HCT116 (cell line): ENCODE results near the gene TUT1. TPM values are rescaled to one million over a fixed set of nuclear protein-coding genes. Genes with fewer than 3 reads are reported as not detected.

Experiments
- ATAC-seq: fragments of 200-7000 bp; cut with Tn5 transposase; 2 replicates; pipeline ENCODE4 v1.9.1; 2020; ENCODE audit warnings: mild to moderate bottlenecking, moderate library complexity
- BruUV-seq: library from RNA; stranded (reverse); fragments of 400-500 nt; replicated peaks from 2 replicates; lab custom pipeline; 2021; lab: Mats Ljungman, UMichigan
- CTCF ChIA-PET: fragments of 300-600 bp; sonication (Branson Sonifier 250); formaldehyde crosslinking; loops from one replicate; lab custom pipeline; 2021; ENCODE audit warnings: antibody characterized with exemption; lab: Charles Lee
- POLR2A ChIA-PET: fragments of 300-600, 350-600 bp; sonication (Branson Sonifier 250); formaldehyde crosslinking; loops from one replicate; lab custom pipeline; 2021; ENCODE audit warnings: antibody characterized with exemption; lab: Charles Lee
- RAD21 ChIA-PET, 2 experiments: fragments of 300-600 bp; sonication (Branson Sonifier 250); formaldehyde crosslinking; loops; one replicate each; lab custom pipeline; 2023; ENCODE audit warnings: low total read pairs in 2 of 2; ENCODE audit not compliant: uncharacterized antibody in 2 of 2, unreplicated experiment in 2 of 2, low non-redundant PET in 1 of 2; lab: Charles Lee
- DNase-seq: peaks from one replicate; pipeline ENCODE4 v3.0.0-alpha.2; 2010; ENCODE audit warnings: low read depth, low spot score
- H2AFZ ChIP-seq: fragments of 200-600 bp; shearing (Covaris generic), sonication (generic); 2 replicates; pipeline ENCODE4 v1.6.1; 2017; ENCODE audit warnings: low read depth, mixed run types, mixed read lengths, antibody characterized with exemption, low read length; ENCODE audit not compliant: poor library complexity, severe bottlenecking
- H3K27ac ChIP-seq: 2 replicates; pipeline ENCODE4 v1.5.1; 2012; ENCODE audit warnings: low read depth, low read length
- H3K27me3 ChIP-seq: fragments of 200-600 bp; sonication (generic); 2 replicates; pipeline ENCODE4 v1.6.1; 2016; ENCODE audit warnings: mixed run types, low read length, mixed read lengths; ENCODE audit not compliant: insufficient read depth
- H3K36me3 ChIP-seq, 2 experiments: fragments of 200-500 bp in 1 of 2; fragments of 200-600 bp in 1 of 2; sonication (Bioruptor generic) in 1 of 2; sonication (generic) in 1 of 2; 2 replicates each; pipeline versions ENCODE4 v1.5.1 to v1.6.1; 2014 to 2016; ENCODE audit warnings: low read length in 2 of 2, inconsistent platforms in 1 of 2, mixed read lengths in 1 of 2, mixed run types in 1 of 2; ENCODE audit not compliant: insufficient read depth in 2 of 2, control insufficient read depth in 1 of 2
- H3K4me1 ChIP-seq, 2 experiments: fragments of 200-600 bp in 1 of 2; sonication (generic) in 1 of 2; 2 replicates each; pipeline versions ENCODE4 v1.5.1 to v1.6.1; 2012 to 2017; ENCODE audit warnings: low read length in 2 of 2, inconsistent platforms in 1 of 2, mild to moderate bottlenecking in 1 of 2, mixed read lengths in 1 of 2, mixed run types in 1 of 2, moderate library complexity in 1 of 2; ENCODE audit not compliant: insufficient read depth in 2 of 2, control insufficient read depth in 1 of 2
- H3K4me2 ChIP-seq: fragments of 200-600 bp; sonication (generic); 2 replicates; pipeline ENCODE4 v1.6.1; 2017; ENCODE audit warnings: mixed run types, low read length, mixed read lengths
- H3K4me3 ChIP-seq, 2 experiments: fragments of 200-600 bp in 1 of 2; sonication (generic) in 1 of 2; replicated peaks in 1 of 2; 2 replicates each; pipeline ENCODE4 v1.5.1; 2011 to 2016; ENCODE audit warnings: low read length in 2 of 2, control low read depth in 1 of 2, low read depth in 1 of 2, mild to moderate bottlenecking in 1 of 2, mixed read lengths in 1 of 2, mixed run types in 1 of 2
- H3K79me2 ChIP-seq: fragments of 200-600 bp; sonication (generic); 2 replicates; pipeline ENCODE4 v1.6.1; 2017; ENCODE audit warnings: mild to moderate bottlenecking, mixed run types, low read length, moderate library complexity, mixed read lengths; ENCODE audit not compliant: insufficient read depth
- H3K9ac ChIP-seq: fragments of 200-600 bp; sonication (generic); 2 replicates; pipeline ENCODE4 v1.6.1; 2016; ENCODE audit warnings: low read length, mixed read lengths
- H3K9me2 ChIP-seq: fragments of 200-600 bp; sonication (generic), shearing (Covaris generic); 2 replicates; pipeline ENCODE4 v1.6.1; 2017; ENCODE audit warnings: mixed run types, mild to moderate bottlenecking, moderate library complexity; ENCODE audit not compliant: insufficient read depth
- H3K9me3 ChIP-seq, 2 experiments: fragments of 200-500 bp in 1 of 2; fragments of 200-600 bp in 1 of 2; sonication (Bioruptor generic) in 1 of 2; sonication (generic) in 1 of 2; 2 replicates each; pipeline ENCODE4 v1.6.1; 2014 to 2017; ENCODE audit warnings: low read length in 2 of 2, mixed read lengths in 2 of 2, inconsistent platforms in 1 of 2, low read depth in 1 of 2, mild to moderate bottlenecking in 1 of 2, mixed run types in 1 of 2, moderate library complexity in 1 of 2; ENCODE audit not compliant: control insufficient read depth in 1 of 2, insufficient read depth in 1 of 2
- H4K20me1 ChIP-seq: fragments of 200-600 bp; sonication (generic), shearing (Covaris generic); 2 replicates; pipeline ENCODE4 v1.6.1; 2017; ENCODE audit warnings: mixed run types, mild to moderate bottlenecking, moderate library complexity; ENCODE audit not compliant: insufficient read depth
- ELF1 ChIP-seq: IDR thresholded peaks from 2 replicates; pipeline ENCODE4 v1.6.1; 2012; ENCODE audit warnings: low read depth, borderline replicate concordance
- JUND ChIP-seq: IDR thresholded peaks from 2 replicates; pipeline ENCODE4 v1.6.1; 2012
- REST ChIP-seq: IDR thresholded peaks from 2 replicates; pipeline ENCODE4 v1.6.1; 2012; ENCODE audit warnings: low read depth
- ZNF274 ChIP-seq: fragments of 200-500 bp; sonication (Bioruptor generic); IDR thresholded peaks from 2 replicates; pipeline ENCODE4 v1.6.1; 2014; ENCODE audit warnings: mild to moderate bottlenecking, low read depth, low read length, inconsistent platforms
- intact Hi-C: fragments of 100-400 bp; cut with micrococcal nuclease; formaldehyde crosslinking; loops from 2 replicates; pipeline ENCODE4 v1.10.0; 2022
- total RNA-seq: library from RNA; stranded (reverse); gene quantifications from one replicate; pipeline ENCODE4 v1.2.1, GENCODE V29; 2021; ENCODE audit not compliant: unreplicated experiment

TUT1 gene
- total RNA-seq, 1 experiment from 2014 or later: 49.0 TPM

DNA sequence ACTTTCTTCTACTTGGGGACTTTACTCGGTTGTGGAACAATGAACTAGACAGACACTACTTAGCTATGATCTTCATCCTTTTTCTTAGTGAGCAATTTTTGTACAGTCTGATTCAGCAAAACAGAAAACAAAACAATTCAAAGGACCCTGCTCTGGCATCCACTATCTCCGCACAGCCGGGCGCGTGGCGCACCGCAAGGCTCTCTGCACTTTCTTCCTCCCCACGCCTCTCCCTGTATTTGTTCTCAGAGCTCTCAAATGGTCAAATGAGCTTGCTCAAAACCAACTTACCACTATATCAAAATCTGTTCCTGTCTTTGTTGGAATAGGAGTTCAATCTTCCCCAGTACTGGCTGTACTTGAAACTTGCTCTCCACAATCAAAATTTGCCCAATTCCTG is 25.1 kb downstream of the TUT1 start:
- H3K4me2 ChIP-seq: no peak overlapping the region
- H3K4me3 ChIP-seq: no peak overlapping the region
- ChIA-PET CTCF (interaction anchor here (0.9 kb wide), 1 partner anchor 142 kb away, joined by 3 read pairs; no protein-coding TSS in a partner anchor), RAD21 (no interaction called here), POLR2A (interaction anchor here (1.0 to 2.0 kb wide), 4 partner anchors 8 to 25 kb away, joined by 3 to 11 read pairs (median 4); partner anchors contain the start of genes AHNAK, EEF1G and TUT1)
- intact Hi-C loops: no loop called here
- H3K9me3 ChIP-seq: no peaks in the 10 kb centered on the region
- no peak overlapping the region for H2AFZ ChIP-seq
- ATAC-seq (no peak), DNase-seq (no peak)
- BruUV-seq: no TSS peak
- H4K20me1 ChIP-seq: peaks cover 31% of the 10 kb centered on the region; the same call in 1 of the 2 replicates
- peaks cover 56 to 79% of the 10 kb centered on the region in 2 experiments for H3K36me3 ChIP-seq
- H3K9me2 ChIP-seq: no peaks in the 10 kb centered on the region
- peaks cover 99% of the 10 kb centered on the region for H3K79me2 ChIP-seq
- TF ChIP-seq REST (no peak), ZNF274 (no peak), JUND (no peak), ELF1 (no peak)
- peaks cover 24 to 57% of the 10 kb centered on the region in 2 experiments for H3K4me1 ChIP-seq
- 0 out of 2 replicates have a peak overlapping the region, but pooled peaks have one; percentile 22 for H3K27ac ChIP-seq
- H3K9ac ChIP-seq: no peak overlapping the region
- no peaks in the 10 kb centered on the region for H3K27me3 ChIP-seq
